GM12874 (cell line): Measurements from ENCODE around the gene RAPGEF1.

Source experiments
- CTCF ChIP-seq: IDR thresholded peaks from 2 replicates; pipeline ENCODE4 v1.5.1; 2011; ENCODE audit warnings: low read depth, mild to moderate bottlenecking, control low read depth, low read length, moderate library complexity; ENCODE audit not compliant: insufficient read depth

Gene RAPGEF1

GRCh38 chr9:131624636-131625507, 115.0 kb downstream of the RAPGEF1 start:
- no peak for TF ChIP-seq CTCF

GRCh38 chr9:131623655-131624330, 116.1 kb downstream of the RAPGEF1 start:
- no peak for TF ChIP-seq CTCF

GRCh38 chr9:131622523-131622922, 117.4 kb downstream of the RAPGEF1 start:
- no peak for TF ChIP-seq CTCF

- no peak for TF ChIP-seq CTCF
Observed at GRCh38 chr9:131621551-131622358, 118.1 kb downstream of the RAPGEF1 start.

GRCh38 chr9:131620764-131621520, 118.9 kb downstream of the RAPGEF1 start:
- no peak for TF ChIP-seq CTCF

GRCh38 chr9:131619680-131620079, 120.2 kb downstream of the RAPGEF1 start:
- TF ChIP-seq CTCF, result no peak
